ENCODE measurements around the gene AGRN. TPM values are rescaled to one million over a fixed set of nuclear protein-coding genes. Genes with fewer than 3 reads are reported as not detected.
"Not testable (repeated sequence)": the region's sequence is repeated elsewhere in the genome, so short reads cannot be mapped to it uniquely, and the experiment has no call there.

The AGRN gene
- total and polyA plus RNA-seq, 2 of the 4 experiments (the other 2 are of a cell fraction): 8.1 to 115 TPM

- H4K91ac ChIP-seq (ENCODE audit: insufficient read depth, low read depth, low read length); H3K27me3 ChIP-seq (ENCODE audit: control insufficient read depth, insufficient read depth, low read length); H2BK5ac ChIP-seq (ENCODE audit: low read depth, low read length, poor library complexity, severe bottlenecking); DNase-seq; H2BK20ac ChIP-seq (ENCODE audit: low read depth, low read length); H3K9ac ChIP-seq (ENCODE audit: low read depth, low read length); H2AK5ac ChIP-seq (ENCODE audit: low read depth, low read length); H2BK15ac ChIP-seq (ENCODE audit: low read depth, low read length); H3K18ac ChIP-seq (ENCODE audit: low read depth, low read length); in situ Hi-C loops (cut with MboI; ENCODE audit: low sequenced_read_pairs); H3K23ac ChIP-seq (ENCODE audit: low read depth, low read length); H2AK9ac ChIP-seq (replicated peaks; ENCODE audit: low read depth, low read length, poor library complexity); H3K9me1 ChIP-seq (ENCODE audit: insufficient read depth, low read length); BruUV-seq (replicated peaks); H3K9me3 ChIP-seq (ENCODE audit: control insufficient read depth, insufficient read depth, low read length); dilution Hi-C loops (cut with HindIII; ENCODE audit: low sequenced_read_pairs, unreplicated experiment); H2BK120ac ChIP-seq (ENCODE audit: low read depth, low read length); H4K8ac ChIP-seq (ENCODE audit: low read depth in 2 of 2, low read length in 2 of 2); H3K4ac ChIP-seq (ENCODE audit: low read depth, low read length); ATAC-seq (ENCODE audit: low read depth); H3K56ac ChIP-seq (ENCODE audit: extremely low read depth, insufficient read depth, low read length); H3K4me2 ChIP-seq (ENCODE audit: low read depth, low read length); H3K4me1 ChIP-seq (ENCODE audit: control insufficient read depth, insufficient read depth, low read length); H3K14ac ChIP-seq (replicated peaks; ENCODE audit: low read depth, low read length); H3K27ac ChIP-seq (ENCODE audit: insufficient read depth, low read length); H3K4me3 ChIP-seq (ENCODE audit: insufficient read depth, low read depth, low read length); CTCF ChIA-PET; H4K5ac ChIP-seq (ENCODE audit: low read depth, low read length); H2AFZ ChIP-seq (replicated peaks; ENCODE audit: low read length, poor library complexity): not testable (repeated sequence)
- Histone ChIP-seq H3K79me1 (ENCODE audit: low read depth in 1 of 2, low read length in 2 of 2) (peaks cover 14 to 47% of the 10 kb centered on the region in 2 experiments), H4K20me1 (ENCODE audit: insufficient read depth, low read length) (peaks cover 64% of the 10 kb centered on the region), H3K36me3 (ENCODE audit: control insufficient read depth, insufficient read depth, low read length) (peaks cover 19% of the 10 kb centered on the region)
- POLR2A ChIA-PET (ENCODE audit: unreplicated experiment): interaction anchor here (0.6 kb wide), 1 partner anchor 238 kb away, joined by 4 read pairs; no protein-coding TSS in a partner anchor
- WGBS, 2 experiments (ENCODE audit: extremely low coverage in 2 of 2, insufficient read length in 1 of 2): 75% methylated on average over 7 of the region's 7 CpGs; no CpG with 5 or more reads in 1 of the 2 experiments
- intact Hi-C loops (cut with micrococcal nuclease): loop anchor here (5.0 kb wide), 1 partner anchor 86 kb away; the partner anchor contains the start of gene C1orf159
These were observed 11.1 kb downstream of the AGRN start for GRCh38 chr1:1030867-1031658.

Measured in IMR-90 (cell line).